Measurements from ENCODE around the gene ZNF710. TPM values are rescaled to one million over a fixed set of nuclear protein-coding genes. Genes with fewer than 3 reads are reported as not detected.

The ZNF710 gene
- total RNA-seq, 3 donors from 2014 or later: 21.7 to 28.2 (median 25.0) TPM

GRCh38 chr15:90090226-90090848 lies 89.2 kb downstream of the ZNF710 start:
- DNase-seq: no peak
- ATAC-seq: no peak
- Mint-ChIP-seq H3K4me3 (no peak overlapping the region), H3K27me3 (ENCODE audit: low read depth) (no peaks in the 10 kb centered on the region), H3K4me1 (ENCODE audit: low read depth) (peaks cover 19% of the 10 kb centered on the region), H3K36me3 (ENCODE audit: insufficient read depth) (peaks cover 16% of the 10 kb centered on the region), H3K9me3 (no peaks in the 10 kb centered on the region)

GRCh38 chr15:90091156-90091931 lies 90.2 kb downstream of the ZNF710 start:
- H3K36me3 Mint-ChIP-seq (ENCODE audit: insufficient read depth): peaks cover 16% of the 10 kb centered on the region
- ATAC-seq: no peak
- peaks cover 26% of the 10 kb centered on the region for H3K4me1 Mint-ChIP-seq (ENCODE audit: low read depth)
- H3K27me3 Mint-ChIP-seq (ENCODE audit: low read depth): no peaks in the 10 kb centered on the region
- no peaks in the 10 kb centered on the region for H3K9me3 Mint-ChIP-seq
- no peak for DNase-seq
- no peak overlapping the region for H3K4me3 Mint-ChIP-seq

GRCh38 chr15:90095521-90095959 lies 94.4 kb downstream of the ZNF710 start:
- no peaks in the 10 kb centered on the region for H3K9me3 Mint-ChIP-seq
- DNase-seq (no peak), ATAC-seq (no peak)
- H3K36me3 Mint-ChIP-seq (ENCODE audit: insufficient read depth): peaks cover 2% of the 10 kb centered on the region
- peaks cover 65% of the 10 kb centered on the region for H3K4me1 Mint-ChIP-seq (ENCODE audit: low read depth)
- H3K4me3 Mint-ChIP-seq: peak overlapping the region; percentile 31
- H3K27me3 Mint-ChIP-seq (ENCODE audit: low read depth): no peaks in the 10 kb centered on the region

GRCh38 chr15:90097475-90097874 lies 96.4 kb downstream of the ZNF710 start:
- ATAC-seq: peak; percentile 70 to 74
- no peaks in the 10 kb centered on the region for H3K36me3 Mint-ChIP-seq (ENCODE audit: insufficient read depth)
- no peaks in the 10 kb centered on the region for H3K27me3 Mint-ChIP-seq (ENCODE audit: low read depth)
- H3K4me3 Mint-ChIP-seq: peak overlapping the region; percentile 49
- peaks cover 76% of the 10 kb centered on the region for H3K4me1 Mint-ChIP-seq (ENCODE audit: low read depth)
- DNase-seq: peak; percentile 41
- no peaks in the 10 kb centered on the region for H3K9me3 Mint-ChIP-seq

GRCh38 chr15:90099072-90099867 lies 98.1 kb downstream of the ZNF710 start:
- peak overlapping the region; percentile 84 for H3K4me3 Mint-ChIP-seq
- ATAC-seq: no peak
- H3K27me3 Mint-ChIP-seq (ENCODE audit: low read depth): no peaks in the 10 kb centered on the region
- DNase-seq: no peak
- no peaks in the 10 kb centered on the region for H3K9me3 Mint-ChIP-seq
- H3K36me3 Mint-ChIP-seq (ENCODE audit: insufficient read depth): no peaks in the 10 kb centered on the region
- H3K4me1 Mint-ChIP-seq (ENCODE audit: low read depth): peaks cover 74% of the 10 kb centered on the region

- H3K9me3 Mint-ChIP-seq: no peaks in the 10 kb centered on the region
- peak overlapping the region; percentile 84 for H3K4me3 Mint-ChIP-seq
- no peaks in the 10 kb centered on the region for H3K27me3 Mint-ChIP-seq (ENCODE audit: low read depth)
- ATAC-seq: no peak
- DNase-seq: no peak
- no peaks in the 10 kb centered on the region for H3K36me3 Mint-ChIP-seq (ENCODE audit: insufficient read depth)
- H3K4me1 Mint-ChIP-seq (ENCODE audit: low read depth): peaks cover 66% of the 10 kb centered on the region
Measured at GRCh38 chr15:90099868-90100831, 99.0 kb downstream of the ZNF710 start.

- no peak for ATAC-seq
- H3K4me3 Mint-ChIP-seq: peak overlapping the region; percentile 84
Measured at GRCh38 chr15:90101130-90101968, 100.2 kb downstream of the ZNF710 start.

GRCh38 chr15:90101969-90102890 lies 101.1 kb downstream of the ZNF710 start, which contains the start of gene IDH2:
IDH2 (minus strand) TSS chr15:90102468; CDS start chr15:90102390, 78 bp downstream.
- Mint-ChIP-seq H3K36me3 (ENCODE audit: insufficient read depth) (no peaks in the 10 kb centered on the region), H3K9me3 (no peaks in the 10 kb centered on the region), H3K4me1 (ENCODE audit: low read depth) (peaks cover 48% of the 10 kb centered on the region), H3K27me3 (ENCODE audit: low read depth) (no peaks in the 10 kb centered on the region), H3K4me3 (peak within 1 kb of the TSS; percentile 84)
- ATAC-seq (peak; percentile 85 to 89), DNase-seq (peak; percentile 57)

More at GRCh38 chr15:90101130-90101968, 100.2 kb downstream of the ZNF710 start:
- Mint-ChIP-seq H3K27me3 (ENCODE audit: low read depth) (no peaks in the 10 kb centered on the region), H3K9me3 (no peaks in the 10 kb centered on the region), H3K36me3 (ENCODE audit: insufficient read depth) (no peaks in the 10 kb centered on the region), H3K4me1 (ENCODE audit: low read depth) (peaks cover 56% of the 10 kb centered on the region)
- DNase-seq: no peak

- H3K36me3 Mint-ChIP-seq (ENCODE audit: insufficient read depth): no peaks in the 10 kb centered on the region
- peak overlapping the region; percentile 80 for H3K4me3 Mint-ChIP-seq
- no peaks in the 10 kb centered on the region for H3K27me3 Mint-ChIP-seq (ENCODE audit: low read depth)
- H3K9me3 Mint-ChIP-seq: no peaks in the 10 kb centered on the region
- ATAC-seq: no peak
- DNase-seq: no peak
- H3K4me1 Mint-ChIP-seq (ENCODE audit: low read depth): peaks cover 32% of the 10 kb centered on the region
Measured at GRCh38 chr15:90103701-90104329, 102.7 kb downstream of the ZNF710 start.

- Mint-ChIP-seq H3K4me1 (ENCODE audit: low read depth) (peaks cover 25% of the 10 kb centered on the region), H3K4me3 (no peak overlapping the region), H3K9me3 (no peaks in the 10 kb centered on the region), H3K36me3 (ENCODE audit: insufficient read depth) (no peaks in the 10 kb centered on the region), H3K27me3 (ENCODE audit: low read depth) (no peaks in the 10 kb centered on the region)
- DNase-seq (no peak), ATAC-seq (no peak)
Measured at GRCh38 chr15:90104551-90104950, 103.4 kb downstream of the ZNF710 start.

- DNase-seq (no peak), ATAC-seq (no peak)
- Mint-ChIP-seq H3K4me1 (ENCODE audit: low read depth) (peaks cover 15% of the 10 kb centered on the region), H3K4me3 (no peak overlapping the region), H3K27me3 (ENCODE audit: low read depth) (no peaks in the 10 kb centered on the region), H3K9me3 (no peaks in the 10 kb centered on the region), H3K36me3 (ENCODE audit: insufficient read depth) (no peaks in the 10 kb centered on the region)
Measured at GRCh38 chr15:90105521-90105920, 104.4 kb downstream of the ZNF710 start.
